Activated B cell treated with CpG ODN at 0.5 μM for 24 hours (primary cell): ENCODE measurements around the gene GDPD5. TPM values are rescaled to one million over a fixed set of nuclear protein-coding genes. Genes with fewer than 3 reads are reported as not detected.

Experiments used
- ATAC-seq: fragments of 200-7000 bp; cut with Tn5 transposase; one replicate; pipeline ENCODE4 v1.10.0; 2021; ENCODE audit warnings: low read depth, mild to moderate bottlenecking, moderate library complexity
- CTCF ChIA-PET: fragments of 350-600 bp; sonication (Branson Sonifier 250); formaldehyde crosslinking; loops from one replicate; lab custom pipeline; 2021; ENCODE audit warnings: antibody characterized with exemption; lab: Charles Lee
- POLR2A ChIA-PET: fragments of 350-600 bp; sonication (Branson Sonifier 250); formaldehyde crosslinking; loops from one replicate; lab custom pipeline; 2021; ENCODE audit warnings: antibody characterized with exemption; lab: Charles Lee
- DNase-seq: peaks from one replicate; pipeline ENCODE4 v3.0.0; 2022
- H3K27ac Mint-ChIP-seq: one replicate; pipeline ENCODE4 v1.8.0; 2020; ENCODE audit warnings: mixed read lengths
- H3K27me3 Mint-ChIP-seq: one replicate; pipeline ENCODE4 v1.8.0; 2021; ENCODE audit warnings: mixed read lengths
- H3K36me3 Mint-ChIP-seq: one replicate; pipeline ENCODE4 v1.8.0; 2021; ENCODE audit warnings: low read depth, mixed read lengths
- H3K4me1 Mint-ChIP-seq: one replicate; pipeline ENCODE4 v1.8.0; 2021; ENCODE audit warnings: mixed read lengths
- H3K4me3 Mint-ChIP-seq: one replicate; pipeline ENCODE4 v1.8.0; 2020; ENCODE audit warnings: mild to moderate bottlenecking, mixed read lengths
- H3K9me3 Mint-ChIP-seq: one replicate; pipeline ENCODE4 v1.8.0; 2020; ENCODE audit warnings: mixed read lengths
- intact Hi-C: fragments of 100-400 bp; cut with micrococcal nuclease; formaldehyde crosslinking; loops from one replicate; pipeline ENCODE4 v1.15.1; 2024
- total RNA-seq: library from RNA; stranded (reverse); gene quantifications from 2 replicates; pipeline ENCODE4 v1.2.3, GENCODE V29; 2022
- TF ChIP-seq, protein P1 (sequence below): fragments of 200-600 bp; IDR thresholded peaks from one replicate; pipeline ENCODE4 v1.8.0; 2022; ENCODE audit warnings: antibody characterized with exemption, mild to moderate bottlenecking

Gene GDPD5
- total RNA-seq, 1 donor from 2014 or later: 22.2 TPM

DNA sequence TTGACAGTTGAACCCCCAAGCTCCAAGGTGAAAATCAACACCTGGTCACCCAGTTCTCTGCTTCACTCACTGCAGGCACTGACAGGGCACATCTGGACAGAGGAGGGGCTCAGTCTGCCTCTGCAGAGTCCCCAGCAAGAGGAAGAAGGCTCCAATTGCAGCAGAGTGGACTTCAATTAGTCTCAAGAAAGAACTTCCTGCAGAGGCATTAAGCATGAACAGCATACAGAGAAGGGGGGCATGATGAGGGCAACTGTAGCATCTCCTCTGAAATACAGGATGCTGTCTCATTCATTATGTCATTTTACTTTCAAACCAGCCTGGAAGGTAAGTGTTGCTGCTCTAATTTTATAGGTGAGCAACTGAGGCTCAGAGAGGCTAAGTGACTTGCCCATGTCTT is 11.1 kb downstream of the GDPD5 start:
- DNase-seq (no peak), ATAC-seq (no peak)
- intact Hi-C loops: no loop called here
- Mint-ChIP-seq H3K27ac (no peak overlapping the region), H3K4me3 (no peak overlapping the region), H3K27me3 (no peaks in the 10 kb centered on the region), H3K4me1 (peaks cover 76% of the 10 kb centered on the region), H3K36me3 (no peaks in the 10 kb centered on the region), H3K9me3 (no peaks in the 10 kb centered on the region)
- ChIA-PET POLR2A (interaction anchor here (1.1 kb wide), 1 partner anchor 9 kb away, joined by 3 read pairs; no protein-coding TSS in a partner anchor), CTCF (no interaction called here)
- TF ChIP-seq, protein P1, sequence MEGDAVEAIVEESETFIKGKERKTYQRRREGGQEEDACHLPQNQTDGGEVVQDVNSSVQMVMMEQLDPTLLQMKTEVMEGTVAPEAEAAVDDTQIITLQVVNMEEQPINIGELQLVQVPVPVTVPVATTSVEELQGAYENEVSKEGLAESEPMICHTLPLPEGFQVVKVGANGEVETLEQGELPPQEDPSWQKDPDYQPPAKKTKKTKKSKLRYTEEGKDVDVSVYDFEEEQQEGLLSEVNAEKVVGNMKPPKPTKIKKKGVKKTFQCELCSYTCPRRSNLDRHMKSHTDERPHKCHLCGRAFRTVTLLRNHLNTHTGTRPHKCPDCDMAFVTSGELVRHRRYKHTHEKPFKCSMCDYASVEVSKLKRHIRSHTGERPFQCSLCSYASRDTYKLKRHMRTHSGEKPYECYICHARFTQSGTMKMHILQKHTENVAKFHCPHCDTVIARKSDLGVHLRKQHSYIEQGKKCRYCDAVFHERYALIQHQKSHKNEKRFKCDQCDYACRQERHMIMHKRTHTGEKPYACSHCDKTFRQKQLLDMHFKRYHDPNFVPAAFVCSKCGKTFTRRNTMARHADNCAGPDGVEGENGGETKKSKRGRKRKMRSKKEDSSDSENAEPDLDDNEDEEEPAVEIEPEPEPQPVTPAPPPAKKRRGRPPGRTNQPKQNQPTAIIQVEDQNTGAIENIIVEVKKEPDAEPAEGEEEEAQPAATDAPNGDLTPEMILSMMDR: no peak

DNA sequence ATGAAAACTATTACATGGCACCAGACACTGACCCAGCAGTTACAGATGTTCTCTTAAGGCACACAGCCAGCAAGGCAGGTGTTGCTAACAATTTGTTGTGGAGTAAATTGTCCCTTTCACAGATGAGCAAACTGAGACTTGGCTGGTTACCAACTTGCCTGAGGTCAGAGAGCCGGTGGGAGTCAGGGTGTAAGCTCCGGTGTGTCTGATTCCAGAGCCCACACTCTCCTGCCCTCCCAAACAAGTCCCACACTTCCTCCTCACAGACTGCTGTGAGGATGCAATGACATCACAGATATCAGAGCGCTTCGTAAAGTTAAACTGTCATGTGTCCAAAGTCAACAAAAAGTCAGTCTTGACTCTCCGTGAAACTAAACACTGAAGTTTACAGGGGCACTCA is 12.5 kb downstream of the GDPD5 start:
- CTCF ChIA-PET: no interaction called here
- peaks cover 75% of the 10 kb centered on the region for H3K4me1 Mint-ChIP-seq
- no peak overlapping the region for H3K27ac Mint-ChIP-seq
- H3K36me3 Mint-ChIP-seq: no peaks in the 10 kb centered on the region
- intact Hi-C loops: no loop called here
- DNase-seq: no peak
- H3K9me3 Mint-ChIP-seq: no peaks in the 10 kb centered on the region
- TF ChIP-seq, protein P1: no peak
- H3K4me3 Mint-ChIP-seq: no peak overlapping the region
- POLR2A ChIA-PET: interaction anchor here (1.1 kb wide), 1 partner anchor 10 kb away, joined by 3 read pairs; no protein-coding TSS in a partner anchor
- no peak for ATAC-seq
- no peaks in the 10 kb centered on the region for H3K27me3 Mint-ChIP-seq

DNA sequence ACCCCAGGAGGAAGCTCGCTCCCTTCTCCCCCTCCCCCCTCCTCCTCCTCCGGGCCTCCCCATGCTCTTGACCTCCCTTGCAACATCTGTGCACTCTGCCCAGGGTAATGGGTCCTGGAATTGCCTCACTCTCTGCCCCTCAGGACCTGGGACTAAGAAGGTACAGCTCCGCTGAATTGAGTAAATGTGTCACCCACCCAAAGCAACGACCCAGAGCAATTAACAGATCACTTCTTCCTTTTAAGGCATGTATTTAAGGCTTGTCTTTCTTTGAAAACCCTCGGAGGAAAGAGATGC is 15.1 kb downstream of the GDPD5 start:
- TF ChIP-seq, protein P1: no peak

DNA sequence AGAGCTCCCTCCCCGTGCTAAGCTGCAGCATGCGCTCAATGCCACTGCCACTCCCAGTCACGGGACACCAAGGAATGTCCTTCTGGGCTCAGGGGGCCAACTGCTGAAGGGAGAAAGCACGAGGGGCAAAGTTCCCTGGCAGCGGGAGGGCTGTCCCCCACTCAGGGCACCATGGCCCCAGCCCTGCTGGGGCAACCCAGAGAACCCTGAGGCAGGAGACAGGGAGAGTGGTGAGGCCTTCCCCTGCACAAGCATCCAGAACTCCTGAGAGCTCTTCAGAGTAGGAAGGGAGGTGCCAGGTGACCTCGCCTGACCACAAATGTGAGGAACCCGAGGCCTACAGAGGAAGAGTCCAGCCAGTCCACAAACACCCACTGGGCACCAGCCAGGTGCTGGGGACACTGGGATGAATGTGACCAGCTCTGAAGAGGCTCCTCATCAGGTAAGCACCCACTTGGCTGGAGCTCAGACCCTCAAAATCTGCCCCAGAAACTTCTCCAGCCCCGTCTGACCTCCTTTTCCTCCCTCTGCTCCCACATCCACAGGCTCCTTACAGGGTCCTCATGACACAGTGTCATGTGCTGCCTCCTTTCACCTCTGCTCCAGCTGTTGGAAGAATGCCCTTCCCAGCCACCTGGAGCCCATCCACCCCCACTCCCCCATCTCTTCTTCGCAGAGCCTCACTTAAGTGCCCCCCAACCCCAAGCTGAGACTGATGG is 15.6 kb downstream of the GDPD5 start:
- peaks cover 56% of the 10 kb centered on the region for H3K4me1 Mint-ChIP-seq
- H3K36me3 Mint-ChIP-seq: no peaks in the 10 kb centered on the region
- ATAC-seq (no peak), DNase-seq (no peak)
- TF ChIP-seq, protein P1: no peak
- intact Hi-C loops: no loop called here
- H3K9me3 Mint-ChIP-seq: no peaks in the 10 kb centered on the region
- ChIA-PET CTCF (interaction anchor here (1.8 kb wide), 1 partner anchor 13 kb away, joined by 4 read pairs; no protein-coding TSS in a partner anchor), POLR2A (interaction anchor here (1.2 kb wide), 1 partner anchor 8 kb away, joined by 3 read pairs; no protein-coding TSS in a partner anchor)
- no peaks in the 10 kb centered on the region for H3K27me3 Mint-ChIP-seq
- peak overlapping the region; percentile 18 for H3K27ac Mint-ChIP-seq
- no peak overlapping the region for H3K4me3 Mint-ChIP-seq

More for the DNA sequence above, 15.1 kb downstream of the GDPD5 start:
- no peak overlapping the region for H3K27ac Mint-ChIP-seq
- H3K9me3 Mint-ChIP-seq: no peaks in the 10 kb centered on the region
- no peaks in the 10 kb centered on the region for H3K36me3 Mint-ChIP-seq
- intact Hi-C loops: no loop called here
- H3K4me3 Mint-ChIP-seq: no peak overlapping the region
- ATAC-seq (no peak), DNase-seq (no peak)
- H3K4me1 Mint-ChIP-seq: peaks cover 60% of the 10 kb centered on the region
- CTCF ChIA-PET: interaction anchor here (1.8 kb wide), 1 partner anchor 13 kb away, joined by 4 read pairs; no protein-coding TSS in a partner anchor
- no peaks in the 10 kb centered on the region for H3K27me3 Mint-ChIP-seq
- POLR2A ChIA-PET: interaction anchor here (1.2 kb wide), 1 partner anchor 8 kb away, joined by 3 read pairs; no protein-coding TSS in a partner anchor

DNA sequence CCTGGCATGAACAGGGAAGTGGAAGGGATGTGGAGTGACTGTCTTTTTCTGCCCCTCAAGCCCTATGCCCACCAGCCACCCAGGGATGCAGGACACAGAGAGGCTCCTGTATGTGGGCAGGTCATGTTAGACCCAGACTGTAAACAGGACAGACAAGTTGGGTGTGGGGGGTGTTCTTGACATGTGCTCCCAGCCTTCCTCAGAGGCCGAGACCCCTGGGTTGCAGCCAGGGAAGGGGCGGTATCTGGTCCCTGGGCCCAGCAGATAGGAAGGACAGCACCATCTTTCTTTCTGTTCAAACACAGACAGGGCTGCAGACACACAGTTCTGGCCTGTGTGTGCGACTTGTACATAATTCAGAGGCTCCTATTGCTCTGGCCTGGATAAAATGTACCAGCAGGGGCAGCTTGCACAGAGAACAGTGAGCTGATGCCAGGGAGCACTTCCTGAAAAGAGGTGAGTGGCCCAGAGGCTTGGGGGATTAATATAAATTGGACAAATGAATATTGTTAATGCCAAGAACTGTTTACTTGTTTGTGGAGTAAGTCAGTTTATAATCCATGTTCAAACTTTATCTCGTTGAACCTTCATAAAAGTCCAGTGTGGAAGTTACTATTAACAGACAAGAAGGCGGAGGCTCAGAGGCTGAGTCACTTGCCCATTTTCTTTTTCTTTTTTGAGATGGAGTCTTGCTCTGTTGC is 16.6 kb downstream of the GDPD5 start:
- peaks cover 52% of the 10 kb centered on the region for H3K4me1 Mint-ChIP-seq
- intact Hi-C loops: loop anchor here (2.0 kb wide), 1 partner anchor 16 kb away; the partner anchor contains the start of gene GDPD5
- no peak overlapping the region for H3K4me3 Mint-ChIP-seq
- TF ChIP-seq, protein P1: no peak
- DNase-seq (no peak), ATAC-seq (no peak)
- H3K36me3 Mint-ChIP-seq: no peaks in the 10 kb centered on the region
- peak overlapping the region; percentile 91 for H3K27ac Mint-ChIP-seq
- ChIA-PET POLR2A (interaction anchor here (1.2 to 1.6 kb wide), 2 partner anchors 9 to 14 kb away, joined by 3 to 11 read pairs; no protein-coding TSS in a partner anchor), CTCF (no interaction called here)
- H3K9me3 Mint-ChIP-seq: no peaks in the 10 kb centered on the region
- no peaks in the 10 kb centered on the region for H3K27me3 Mint-ChIP-seq
